SK-N-SH (cell line): ENCODE results near the gene TRIM16. TPM values are rescaled to one million over a fixed set of nuclear protein-coding genes. Genes with fewer than 3 reads are reported as not detected.
"Not testable (repeated sequence)": the region's sequence is repeated elsewhere in the genome, so short reads cannot be mapped to it uniquely, and the experiment has no call there.

ENCODE experiments used
- CTCF ChIA-PET: fragments of 300-600, 350-600 bp; formaldehyde crosslinking; extraction: SDS; loops from one replicate; lab custom pipeline; 2021; lab: Yijun Ruan, JAX
- POLR2A ChIA-PET: fragments of 350-600 bp; sonication (Branson Sonifier 250); formaldehyde crosslinking; extraction: SDS; loops from one replicate; lab custom pipeline; 2020; ENCODE audit warnings: antibody characterized with exemption, inconsistent platforms; lab: Yijun Ruan, JAX
- DNase-seq: peaks from one replicate; pipeline ENCODE4 v3.0.0; 2012
- H2AFZ ChIP-seq: fragments of 200-600 bp; sonication (generic); 2 replicates; pipeline ENCODE4 v1.8.1; 2016; ENCODE audit warnings: antibody characterized with exemption, mild to moderate bottlenecking, low read depth
- H3F3A ChIP-seq: fragments of 200-600 bp; sonication (generic); replicated peaks from 2 replicates; pipeline ENCODE3; 2016; ENCODE audit warnings: antibody characterized with exemption, mild to moderate bottlenecking; ENCODE audit not compliant: insufficient read depth
- H3K27ac ChIP-seq, 2 experiments: fragments of 200-500 bp in 1 of 2; fragments of 200-600 bp in 1 of 2; sonication (Bioruptor generic) in 1 of 2; sonication (generic), shearing (Covaris generic) in 1 of 2; 2 replicates each; pipeline versions ENCODE4 v1.5.1 to v1.6.1; 2014 to 2016; ENCODE audit warnings: low read depth in 2 of 2, inconsistent platforms in 1 of 2, low read length in 1 of 2, mild to moderate bottlenecking in 1 of 2, mixed read lengths in 1 of 2
- H3K27me3 ChIP-seq: fragments of 200-600 bp; sonication (generic), shearing (Covaris generic); 2 replicates; pipeline ENCODE4 v1.6.1; 2016; ENCODE audit warnings: mixed run types; ENCODE audit not compliant: insufficient read depth
- H3K36me3 ChIP-seq, 2 experiments: fragments of 200-500 bp in 1 of 2; fragments of 200-600 bp in 1 of 2; sonication (Bioruptor generic) in 1 of 2; sonication (generic) in 1 of 2; replicated peaks in 1 of 2; 2 replicates each; pipeline versions ENCODE3 to v1.5.1; 2014 to 2016; ENCODE audit warnings: low read length in 1 of 2, mild to moderate bottlenecking in 1 of 2; ENCODE audit not compliant: insufficient read depth in 2 of 2, control insufficient read depth in 1 of 2
- H3K4me1 ChIP-seq, 2 experiments: fragments of 200-500 bp in 1 of 2; fragments of 200-600 bp in 1 of 2; sonication (Bioruptor generic) in 1 of 2; sonication (generic), shearing (Covaris generic) in 1 of 2; 2 replicates each; pipeline versions ENCODE4 v1.5.1 to v1.6.1; 2014 to 2016; ENCODE audit warnings: low read depth in 1 of 2, low read length in 1 of 2, mixed run types in 1 of 2; ENCODE audit not compliant: insufficient read depth in 2 of 2, control insufficient read depth in 1 of 2
- H3K4me2 ChIP-seq: fragments of 200-600 bp; sonication (generic), shearing (Covaris generic); 2 replicates; pipeline ENCODE4 v1.6.1; 2017; ENCODE audit warnings: mixed run types
- H3K4me3 ChIP-seq, 2 experiments: fragments of 200-500 bp in 1 of 2; fragments of 200-600 bp in 1 of 2; sonication (Bioruptor generic) in 1 of 2; sonication (generic), shearing (Covaris generic) in 1 of 2; 2 replicates each; pipeline versions ENCODE4 v1.5.1 to v1.8.1; 2014 to 2016; ENCODE audit warnings: low read depth in 2 of 2, inconsistent platforms in 1 of 2, low read length in 1 of 2, mild to moderate bottlenecking in 1 of 2, mixed read lengths in 1 of 2, moderate library complexity in 1 of 2
- H3K79me2 ChIP-seq: fragments of 200-600 bp; sonication (generic); 2 replicates; pipeline ENCODE4 v1.8.1; 2017; ENCODE audit warnings: mild to moderate bottlenecking; ENCODE audit not compliant: insufficient read depth
- H3K9ac ChIP-seq: fragments of 200-600 bp; sonication (generic); 2 replicates; pipeline ENCODE4 v1.6.1; 2017; ENCODE audit warnings: mixed run types
- H3K9me2 ChIP-seq: fragments of 200-600 bp; sonication (generic); 2 replicates; pipeline ENCODE4 v1.6.1; 2017; ENCODE audit warnings: mixed run types
- H3K9me3 ChIP-seq: fragments of 200-600 bp; sonication (generic); 2 replicates; pipeline ENCODE4 v1.6.1; 2017; ENCODE audit warnings: mixed run types, mild to moderate bottlenecking, moderate library complexity
- H4K20me1 ChIP-seq: fragments of 200-600 bp; sonication (generic); 2 replicates; pipeline ENCODE4 v1.6.1; 2017; ENCODE audit warnings: mild to moderate bottlenecking, mixed run types; ENCODE audit not compliant: insufficient read depth
- WGBS: methylation state at CpG from one replicate; pipeline ENCODE4 v1.1.6; 2017; ENCODE audit warnings: low lambda C conversion rate; 5-methylcytosine and 5-hydroxymethylcytosine counted together
- polyA plus RNA-seq, 3 experiments: library from polyadenylated mRNA; depleted of rRNA; stranded (reverse); fragments of >200 nt; gene quantifications; 2 replicates each; pipeline ENCODE4 v1.2.3, GENCODE V29; 2012

TRIM16 gene
- polyA plus RNA-seq, 1 of the 3 experiments (the other 2 are of a cell fraction): 24.8 TPM

DNA sequence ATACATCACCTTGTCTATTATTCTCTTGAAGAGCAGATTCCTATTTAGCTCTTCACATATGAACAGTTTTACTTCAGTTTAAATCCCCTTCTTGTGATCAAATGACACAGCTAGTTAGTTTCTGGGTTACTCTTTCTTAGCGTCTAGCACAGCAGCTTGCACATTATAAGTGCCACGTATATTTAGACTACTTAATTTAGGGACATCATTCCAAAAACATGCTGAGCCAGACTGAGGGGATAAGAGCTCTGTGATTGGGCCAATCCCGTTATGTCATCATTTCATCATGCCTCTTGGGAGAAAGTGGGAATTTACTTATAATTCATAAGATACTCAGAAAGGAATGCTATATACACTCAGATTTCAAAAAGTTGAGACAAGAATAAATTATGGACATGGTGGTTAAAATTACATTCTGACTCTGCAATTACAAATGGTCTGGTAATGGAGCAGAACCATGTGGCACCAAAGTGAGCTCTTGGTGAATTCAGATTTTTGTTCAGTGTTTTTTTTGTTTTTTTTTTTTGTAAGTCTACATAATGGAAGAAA is 60.4 kb downstream of the TRIM16 start:
- H3K4me2 ChIP-seq, H3K4me3 ChIP-seq, H3K9me3 ChIP-seq, H4K20me1 ChIP-seq, H3K9me2 ChIP-seq, H3K4me1 ChIP-seq, H2AFZ ChIP-seq, CTCF ChIA-PET, H3K79me2 ChIP-seq, H3F3A ChIP-seq, H3K9ac ChIP-seq, H3K27me3 ChIP-seq, POLR2A ChIA-PET, H3K27ac ChIP-seq, H3K36me3 ChIP-seq, DNase-seq: not testable (repeated sequence)
- 92% methylated on average over 3 of the region's 3 CpGs for WGBS

DNA sequence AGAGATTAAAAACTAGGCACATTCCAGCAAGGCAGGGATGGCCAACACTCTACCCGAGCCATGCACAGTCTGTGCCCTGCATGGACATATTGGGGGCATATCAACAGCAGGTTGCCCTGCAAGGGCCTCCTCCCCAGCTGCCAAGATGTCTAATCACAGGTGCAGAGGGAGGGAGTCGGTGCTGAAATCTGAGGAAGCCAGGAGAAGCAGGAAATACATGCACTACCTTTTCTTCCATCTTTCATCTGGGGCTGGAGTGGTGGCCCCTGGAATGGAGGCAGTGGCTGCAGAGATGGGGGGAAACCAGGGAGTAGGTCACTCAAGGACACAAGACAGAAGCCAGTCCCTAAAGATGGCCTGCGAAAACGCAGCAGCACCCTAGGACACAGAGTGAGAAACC is 60.9 kb downstream of the TRIM16 start:
- H3K4me2 ChIP-seq, H3K9ac ChIP-seq, POLR2A ChIA-PET, H3K4me1 ChIP-seq, H3K27ac ChIP-seq, DNase-seq, H3K9me3 ChIP-seq, H3F3A ChIP-seq, H4K20me1 ChIP-seq, H3K36me3 ChIP-seq, CTCF ChIA-PET, H3K79me2 ChIP-seq, H3K27me3 ChIP-seq, H2AFZ ChIP-seq, H3K9me2 ChIP-seq, H3K4me3 ChIP-seq: not testable (repeated sequence)
- WGBS: 100% methylated on average over 3 of the region's 4 CpGs

DNA sequence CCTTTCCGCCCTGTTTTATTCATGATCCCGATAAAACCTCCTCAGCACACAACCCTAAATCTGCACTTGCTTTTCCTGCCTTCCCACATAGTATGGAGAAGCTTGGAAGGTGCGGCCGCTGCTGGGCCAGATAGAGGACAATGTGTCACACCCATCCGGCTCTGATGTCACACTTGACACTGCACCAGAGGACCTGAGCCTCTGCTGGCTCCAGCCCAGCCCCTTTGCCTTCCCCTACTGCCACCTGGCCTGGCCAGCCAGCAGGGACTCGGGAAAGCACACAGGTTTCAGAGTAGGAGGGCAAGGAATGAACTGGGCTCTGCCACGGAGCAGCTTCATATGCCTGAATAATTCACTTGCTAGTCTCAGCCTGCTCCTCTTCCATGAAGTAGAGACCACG is 62.0 kb downstream of the TRIM16 start:
- DNase-seq, POLR2A ChIA-PET, H3K9me3 ChIP-seq, H3K79me2 ChIP-seq, H3K27ac ChIP-seq, H3K36me3 ChIP-seq, CTCF ChIA-PET, H3K9me2 ChIP-seq, H3K4me2 ChIP-seq, H3K9ac ChIP-seq, H3K4me3 ChIP-seq, H2AFZ ChIP-seq, H3K4me1 ChIP-seq, H4K20me1 ChIP-seq, H3F3A ChIP-seq, H3K27me3 ChIP-seq: not testable (repeated sequence)
- 94% methylated on average over 3 of the region's 8 CpGs for WGBS

DNA sequence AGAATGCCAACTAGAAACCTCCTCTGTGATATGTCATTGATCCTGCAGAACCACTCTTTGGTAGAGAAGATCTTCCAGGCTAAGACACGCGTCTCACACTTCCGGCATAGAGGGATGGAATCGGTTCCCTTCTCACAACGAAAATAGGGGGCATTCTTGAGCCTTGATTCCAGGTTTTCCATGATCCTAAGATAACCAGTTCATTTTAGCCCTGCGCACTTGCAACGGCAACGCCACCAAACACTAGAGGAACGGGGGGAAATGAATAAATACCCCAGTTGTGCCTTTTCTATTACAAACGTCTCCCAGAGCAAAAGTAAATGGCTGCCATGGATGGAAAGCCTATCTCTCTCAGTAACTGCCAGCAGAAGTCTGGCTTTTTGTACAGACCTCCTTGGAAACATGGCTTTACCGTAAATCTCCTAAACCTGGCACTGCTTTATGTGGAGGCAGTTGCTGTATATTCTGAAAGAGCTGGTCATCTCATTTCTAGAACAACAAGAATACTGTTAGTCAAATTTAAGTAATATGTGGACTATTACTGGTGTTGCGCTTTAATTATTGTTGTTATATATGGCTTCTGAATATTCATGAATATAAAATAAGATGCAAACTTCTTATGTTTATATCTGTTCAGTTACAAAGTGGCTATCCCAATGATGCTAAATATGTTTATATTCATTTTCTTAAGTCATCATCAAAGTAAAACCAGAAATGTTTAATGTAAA is 64.6 kb downstream of the TRIM16 start, which contains the start of gene FBXW10B:
FBXW10B (minus strand) TSS at position 374 of the 728 bp plus-strand sequence; CDS start at position 182, 192 bp downstream.
- DNase-seq, H3K4me3 ChIP-seq, POLR2A ChIA-PET, H3K9ac ChIP-seq, H3K4me1 ChIP-seq, H3F3A ChIP-seq, H3K36me3 ChIP-seq, H3K27me3 ChIP-seq, H3K27ac ChIP-seq, H3K79me2 ChIP-seq, H2AFZ ChIP-seq, H3K4me2 ChIP-seq, H3K9me3 ChIP-seq, CTCF ChIA-PET, H3K9me2 ChIP-seq, H4K20me1 ChIP-seq: not testable (repeated sequence)
- WGBS: 50% methylated on average over 11 of the region's 12 CpGs

DNA sequence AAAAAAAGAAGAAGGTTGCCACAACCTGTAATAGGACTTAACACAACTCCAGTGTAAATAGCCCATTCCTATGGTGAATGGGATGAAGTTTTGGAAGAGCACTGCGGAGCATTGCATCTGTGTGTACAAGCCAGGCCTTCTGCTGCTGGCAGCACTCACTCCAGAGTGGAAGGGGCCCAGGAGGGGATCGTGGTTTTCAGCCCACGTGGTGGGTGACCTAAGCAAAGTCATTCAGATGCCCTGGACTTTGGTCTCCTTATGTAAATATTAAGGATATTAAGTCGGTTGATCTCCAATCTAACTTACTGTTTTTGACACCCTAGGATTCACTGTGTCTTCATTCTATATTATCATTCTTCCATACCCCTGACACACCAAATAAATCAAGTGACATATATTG is 67.3 kb downstream of the TRIM16 start:
- H3K4me2 ChIP-seq, H2AFZ ChIP-seq, POLR2A ChIA-PET, CTCF ChIA-PET, H3K79me2 ChIP-seq, H4K20me1 ChIP-seq, H3K4me3 ChIP-seq, H3K9me3 ChIP-seq, DNase-seq, H3K36me3 ChIP-seq, H3F3A ChIP-seq, H3K9me2 ChIP-seq, H3K9ac ChIP-seq, H3K27me3 ChIP-seq, H3K4me1 ChIP-seq, H3K27ac ChIP-seq: not testable (repeated sequence)
- WGBS: 72% methylated on average over 4 of the region's 4 CpGs

DNA sequence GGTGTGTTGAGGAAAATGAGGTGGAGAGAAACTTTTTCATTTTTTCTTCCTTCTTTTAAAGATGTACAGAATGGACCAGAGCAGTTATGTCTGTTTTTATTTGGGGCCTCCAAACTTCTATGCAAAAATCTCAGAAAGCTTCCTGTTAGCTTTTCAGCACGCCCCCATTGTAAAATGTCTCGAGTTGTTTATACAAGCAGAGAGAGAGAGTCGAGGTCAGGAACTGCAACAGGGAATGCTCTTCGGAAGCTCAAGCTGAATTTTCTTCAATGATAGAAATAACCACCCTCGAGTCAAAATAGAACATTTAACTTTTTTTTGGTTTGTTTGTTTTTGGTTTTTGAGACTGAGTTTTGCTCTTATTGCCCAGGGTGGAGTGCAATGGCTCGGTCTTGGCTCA is 68.3 kb downstream of the TRIM16 start:
- H3K4me1 ChIP-seq, H3K27ac ChIP-seq, H3K27me3 ChIP-seq, CTCF ChIA-PET, DNase-seq, H3K79me2 ChIP-seq, H3K4me2 ChIP-seq, POLR2A ChIA-PET, H4K20me1 ChIP-seq, H3K9me2 ChIP-seq, H3F3A ChIP-seq, H3K36me3 ChIP-seq, H3K9me3 ChIP-seq, H2AFZ ChIP-seq, H3K4me3 ChIP-seq, H3K9ac ChIP-seq: not testable (repeated sequence)
- WGBS: 85% methylated on average over 6 of the region's 6 CpGs
